RKO (cell line): Measurements from ENCODE around the gene BDH1.
"Not testable (repeated sequence)": the region's sequence is repeated elsewhere in the genome, so short reads cannot be mapped to it uniquely, and the experiment has no call there.

ENCODE experiments used
- DNase-seq: peaks from one replicate; pipeline ENCODE4 v3.0.0-alpha.2; 2016; ENCODE audit warnings: low spot score

BDH1 gene

GRCh38 chr3:197520311-197521276 lies 35.2 kb downstream of the BDH1 start:
- DNase-seq, result no peak

- no peak for DNase-seq
Measured at GRCh38 chr3:197519801-197520211, 36.0 kb downstream of the BDH1 start.

GRCh38 chr3:197518881-197519421 lies 36.8 kb downstream of the BDH1 start:
- no peak for DNase-seq

GRCh38 chr3:197517922-197518683 lies 37.7 kb downstream of the BDH1 start:
- not testable (repeated sequence) for DNase-seq

- peak; percentile 19 for DNase-seq
Measured at GRCh38 chr3:197516890-197517606, 38.7 kb downstream of the BDH1 start.

- peak; percentile 73 for DNase-seq
Measured at GRCh38 chr3:197516517-197516889, 39.3 kb downstream of the BDH1 start.

GRCh38 chr3:197514786-197515355 lies 40.9 kb downstream of the BDH1 start:
- no peak for DNase-seq

- DNase-seq, result no peak
Measured at GRCh38 chr3:197513953-197514785, 41.6 kb downstream of the BDH1 start.

- DNase-seq, result no peak
Measured at GRCh38 chr3:197512691-197513571, 42.8 kb downstream of the BDH1 start.

GRCh38 chr3:197511853-197512635 lies 43.7 kb downstream of the BDH1 start:
- DNase-seq, result no peak

GRCh38 chr3:197511130-197511529 lies 44.6 kb downstream of the BDH1 start:
- peak; percentile 56 for DNase-seq

- no peak for DNase-seq
Measured at GRCh38 chr3:197510642-197511018, 45.1 kb downstream of the BDH1 start.

- no peak for DNase-seq
Measured at GRCh38 chr3:197508924-197509775, 46.6 kb downstream of the BDH1 start.

GRCh38 chr3:197508461-197508860 lies 47.3 kb downstream of the BDH1 start:
- DNase-seq, result no peak

GRCh38 chr3:197508051-197508451 lies 47.7 kb downstream of the BDH1 start:
- DNase-seq, result no peak

GRCh38 chr3:197507541-197507940 lies 48.2 kb downstream of the BDH1 start:
- DNase-seq, result no peak

GRCh38 chr3:197507081-197507480 lies 48.7 kb downstream of the BDH1 start:
- DNase-seq, result no peak
